ENCODE data around the gene CDK1. TPM values are rescaled to one million over a fixed set of nuclear protein-coding genes. Genes with fewer than 3 reads are reported as not detected.

CDK1 gene
- polyA plus RNA-seq, 2 of the 4 experiments (the other 2 are of a cell fraction), result 97.1 to 109 TPM

DNA sequence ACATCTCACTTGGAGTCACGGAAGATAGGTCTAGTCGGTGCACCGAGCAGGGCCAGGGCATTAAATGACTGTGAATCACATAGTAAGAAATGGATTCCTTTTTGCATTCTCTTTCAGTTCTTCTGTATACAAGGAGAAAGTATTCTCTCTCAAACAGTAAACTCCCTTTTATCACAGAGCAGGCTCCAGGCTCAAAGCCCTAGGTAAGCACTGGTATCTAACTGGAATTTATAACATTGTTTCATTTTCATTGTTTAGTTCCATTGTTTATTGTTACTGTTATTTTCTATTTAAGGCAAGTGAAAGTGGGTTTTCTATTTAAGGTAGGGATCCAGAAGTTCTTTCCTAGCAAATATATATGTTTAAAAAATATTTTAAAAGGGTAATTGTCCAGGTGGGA, 44.1 kb upstream of the CDK1 start:
- Histone ChIP-seq H3K4me2 (no peak overlapping the region), H3K4me1 (peaks cover 18% of the 10 kb centered on the region; the same call in 2 of the 3 replicates), H3K4me3 (no peak overlapping the region), H3K27ac (no peak overlapping the region), H3K9me3 (no peaks in the 10 kb centered on the region)
- DNase-seq (ENCODE audit: low read depth in 1 of 2, low spot score in 1 of 2), result no peak
- ChIA-PET CTCF (interaction anchor here (1.0 to 1.8 kb wide), 2 partner anchors 9 to 12 kb away, joined by 3 to 4 read pairs; no protein-coding TSS in a partner anchor), POLR2A (no interaction called here)
- 92% methylated on average over 3 of the region's 3 CpGs for WGBS (ENCODE audit: missing lambda C conversion rate)
- TF ChIP-seq, protein P1, sequence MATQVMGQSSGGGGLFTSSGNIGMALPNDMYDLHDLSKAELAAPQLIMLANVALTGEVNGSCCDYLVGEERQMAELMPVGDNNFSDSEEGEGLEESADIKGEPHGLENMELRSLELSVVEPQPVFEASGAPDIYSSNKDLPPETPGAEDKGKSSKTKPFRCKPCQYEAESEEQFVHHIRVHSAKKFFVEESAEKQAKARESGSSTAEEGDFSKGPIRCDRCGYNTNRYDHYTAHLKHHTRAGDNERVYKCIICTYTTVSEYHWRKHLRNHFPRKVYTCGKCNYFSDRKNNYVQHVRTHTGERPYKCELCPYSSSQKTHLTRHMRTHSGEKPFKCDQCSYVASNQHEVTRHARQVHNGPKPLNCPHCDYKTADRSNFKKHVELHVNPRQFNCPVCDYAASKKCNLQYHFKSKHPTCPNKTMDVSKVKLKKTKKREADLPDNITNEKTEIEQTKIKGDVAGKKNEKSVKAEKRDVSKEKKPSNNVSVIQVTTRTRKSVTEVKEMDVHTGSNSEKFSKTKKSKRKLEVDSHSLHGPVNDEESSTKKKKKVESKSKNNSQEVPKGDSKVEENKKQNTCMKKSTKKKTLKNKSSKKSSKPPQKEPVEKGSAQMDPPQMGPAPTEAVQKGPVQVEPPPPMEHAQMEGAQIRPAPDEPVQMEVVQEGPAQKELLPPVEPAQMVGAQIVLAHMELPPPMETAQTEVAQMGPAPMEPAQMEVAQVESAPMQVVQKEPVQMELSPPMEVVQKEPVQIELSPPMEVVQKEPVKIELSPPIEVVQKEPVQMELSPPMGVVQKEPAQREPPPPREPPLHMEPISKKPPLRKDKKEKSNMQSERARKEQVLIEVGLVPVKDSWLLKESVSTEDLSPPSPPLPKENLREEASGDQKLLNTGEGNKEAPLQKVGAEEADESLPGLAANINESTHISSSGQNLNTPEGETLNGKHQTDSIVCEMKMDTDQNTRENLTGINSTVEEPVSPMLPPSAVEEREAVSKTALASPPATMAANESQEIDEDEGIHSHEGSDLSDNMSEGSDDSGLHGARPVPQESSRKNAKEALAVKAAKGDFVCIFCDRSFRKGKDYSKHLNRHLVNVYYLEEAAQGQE (IDR thresholded peaks at IDR 0.05), result no peak
- TF ChIP-seq, protein P2, sequence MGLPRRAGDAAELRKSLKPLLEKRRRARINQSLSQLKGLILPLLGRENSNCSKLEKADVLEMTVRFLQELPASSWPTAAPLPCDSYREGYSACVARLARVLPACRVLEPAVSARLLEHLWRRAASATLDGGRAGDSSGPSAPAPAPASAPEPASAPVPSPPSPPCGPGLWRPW (IDR thresholded peaks at IDR 0.05), result no peak
- TF ChIP-seq, protein P3, sequence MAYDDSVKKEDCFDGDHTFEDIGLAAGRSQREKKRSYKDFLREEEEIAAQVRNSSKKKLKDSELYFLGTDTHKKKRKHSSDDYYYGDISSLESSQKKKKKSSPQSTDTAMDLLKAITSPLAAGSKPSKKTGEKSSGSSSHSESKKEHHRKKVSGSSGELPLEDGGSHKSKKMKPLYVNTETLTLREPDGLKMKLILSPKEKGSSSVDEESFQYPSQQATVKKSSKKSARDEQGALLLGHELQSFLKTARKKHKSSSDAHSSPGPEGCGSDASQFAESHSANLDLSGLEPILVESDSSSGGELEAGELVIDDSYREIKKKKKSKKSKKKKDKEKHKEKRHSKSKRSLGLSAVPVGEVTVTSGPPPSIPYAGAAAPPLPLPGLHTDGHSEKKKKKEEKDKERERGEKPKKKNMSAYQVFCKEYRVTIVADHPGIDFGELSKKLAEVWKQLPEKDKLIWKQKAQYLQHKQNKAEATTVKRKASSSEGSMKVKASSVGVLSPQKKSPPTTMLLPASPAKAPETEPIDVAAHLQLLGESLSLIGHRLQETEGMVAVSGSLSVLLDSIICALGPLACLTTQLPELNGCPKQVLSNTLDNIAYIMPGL (CRISPR knock-in tag; IDR thresholded peaks at IDR 0.05; ENCODE audit: borderline replicate concordance), result no peak
- TF ChIP-seq SMC3 (IDR thresholded peaks at IDR 0.05) (no peak), SREBF2 (IDR thresholded peaks at IDR 0.05) (no peak), CHD4 (IDR thresholded peaks at IDR 0.05; ENCODE audit: borderline replicate concordance) (no peak), JUN (IDR thresholded peaks at IDR 0.05) (no peak), KDM5A (IDR thresholded peaks at IDR 0.05) (no peak), KDM1A (IDR thresholded peaks at IDR 0.05; ENCODE audit: low read depth) (no peak), NPAS2 (CRISPR knock-in tag; IDR thresholded peaks at IDR 0.05; ENCODE audit: borderline replicate concordance) (no peak), FOSB (CRISPR knock-in tag; IDR thresholded peaks at IDR 0.05) (no peak), ZC3H11A (IDR thresholded peaks at IDR 0.05) (no peak), RARB (CRISPR knock-in tag; IDR thresholded peaks at IDR 0.05) (no peak), RFX5 (IDR thresholded peaks at IDR 0.05) (no peak), HOXB13 (CRISPR knock-in tag; IDR thresholded peaks at IDR 0.05; ENCODE audit: low read depth) (no peak), BHLHE40 (IDR thresholded peaks at IDR 0.05; ENCODE audit: low read depth, low read length) (no peak), ZNF302 (CRISPR knock-in tag; IDR thresholded peaks at IDR 0.05) (no peak)
- TF ChIP-seq, protein P4, sequence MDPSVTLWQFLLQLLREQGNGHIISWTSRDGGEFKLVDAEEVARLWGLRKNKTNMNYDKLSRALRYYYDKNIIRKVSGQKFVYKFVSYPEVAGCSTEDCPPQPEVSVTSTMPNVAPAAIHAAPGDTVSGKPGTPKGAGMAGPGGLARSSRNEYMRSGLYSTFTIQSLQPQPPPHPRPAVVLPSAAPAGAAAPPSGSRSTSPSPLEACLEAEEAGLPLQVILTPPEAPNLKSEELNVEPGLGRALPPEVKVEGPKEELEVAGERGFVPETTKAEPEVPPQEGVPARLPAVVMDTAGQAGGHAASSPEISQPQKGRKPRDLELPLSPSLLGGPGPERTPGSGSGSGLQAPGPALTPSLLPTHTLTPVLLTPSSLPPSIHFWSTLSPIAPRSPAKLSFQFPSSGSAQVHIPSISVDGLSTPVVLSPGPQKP (IDR thresholded peaks at IDR 0.05; ENCODE audit: low read depth, low read length), result no peak
- TF ChIP-seq, protein P5, sequence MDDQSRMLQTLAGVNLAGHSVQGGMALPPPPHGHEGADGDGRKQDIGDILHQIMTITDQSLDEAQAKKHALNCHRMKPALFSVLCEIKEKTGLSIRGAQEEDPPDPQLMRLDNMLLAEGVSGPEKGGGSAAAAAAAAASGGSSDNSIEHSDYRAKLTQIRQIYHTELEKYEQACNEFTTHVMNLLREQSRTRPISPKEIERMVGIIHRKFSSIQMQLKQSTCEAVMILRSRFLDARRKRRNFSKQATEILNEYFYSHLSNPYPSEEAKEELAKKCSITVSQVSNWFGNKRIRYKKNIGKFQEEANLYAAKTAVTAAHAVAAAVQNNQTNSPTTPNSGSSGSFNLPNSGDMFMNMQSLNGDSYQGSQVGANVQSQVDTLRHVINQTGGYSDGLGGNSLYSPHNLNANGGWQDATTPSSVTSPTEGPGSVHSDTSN (IDR thresholded peaks at IDR 0.05), result no peak
- TF ChIP-seq, protein P6, sequence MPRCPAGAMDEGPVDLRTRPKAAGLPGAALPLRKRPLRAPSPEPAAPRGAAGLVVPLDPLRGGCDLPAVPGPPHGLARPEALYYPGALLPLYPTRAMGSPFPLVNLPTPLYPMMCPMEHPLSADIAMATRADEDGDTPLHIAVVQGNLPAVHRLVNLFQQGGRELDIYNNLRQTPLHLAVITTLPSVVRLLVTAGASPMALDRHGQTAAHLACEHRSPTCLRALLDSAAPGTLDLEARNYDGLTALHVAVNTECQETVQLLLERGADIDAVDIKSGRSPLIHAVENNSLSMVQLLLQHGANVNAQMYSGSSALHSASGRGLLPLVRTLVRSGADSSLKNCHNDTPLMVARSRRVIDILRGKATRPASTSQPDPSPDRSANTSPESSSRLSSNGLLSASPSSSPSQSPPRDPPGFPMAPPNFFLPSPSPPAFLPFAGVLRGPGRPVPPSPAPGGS (IDR thresholded peaks at IDR 0.05), result no peak
- ATAC-seq, result no peak
- FAIRE-seq, result no peak

All from A549 (cell line).